ENCODE measurements around the gene HSPBP1. TPM values are rescaled to one million over a fixed set of nuclear protein-coding genes. Genes with fewer than 3 reads are reported as not detected.

HSPBP1 gene
- total RNA-seq, 4 donors from 2014 or later = 4.9 to 17.9 (median 10.4) TPM

- no peak for TF ChIP-seq CTCF (IDR thresholded peaks at IDR 0.05; ENCODE audit: low read depth)
Observed at GRCh38 chr19:55250262-55251036, 29.5 kb downstream of the HSPBP1 start.

- no peak for TF ChIP-seq CTCF (IDR thresholded peaks at IDR 0.05; ENCODE audit: low read depth)
Observed at GRCh38 chr19:55249841-55250240, 30.1 kb downstream of the HSPBP1 start.

GRCh38 chr19:55248704-55249103 is 31.2 kb downstream of the HSPBP1 start:
- no peak for TF ChIP-seq CTCF (IDR thresholded peaks at IDR 0.05; ENCODE audit: low read depth)

- TF ChIP-seq CTCF (IDR thresholded peaks at IDR 0.05; ENCODE audit: low read depth) = no peak
Observed at GRCh38 chr19:55248166-55248675, 31.7 kb downstream of the HSPBP1 start.

GRCh38 chr19:55247621-55248099 is 32.2 kb downstream of the HSPBP1 start:
- TF ChIP-seq CTCF (IDR thresholded peaks at IDR 0.05; ENCODE audit: low read depth) = no peak

GRCh38 chr19:55246462-55247451 is 33.2 kb downstream of the HSPBP1 start:
- no peak for TF ChIP-seq CTCF (IDR thresholded peaks at IDR 0.05; ENCODE audit: low read depth)

Data from subcutaneous adipose tissue (tissue), 4 donors.